ENCODE data around the gene STARD4. TPM values are rescaled to one million over a fixed set of nuclear protein-coding genes. Genes with fewer than 3 reads are reported as not detected.
A peak's percentile ranks its signal among the peaks of the same experiment; 100 is the strongest.

Gene STARD4
- polyA plus RNA-seq, 1 of the 3 experiments (the other 2 are of a cell fraction): 10.0 TPM

GRCh38 chr5:111530298-111530740 lies 18.0 kb upstream of the STARD4 start:
- Histone ChIP-seq H3K9me3 (no peaks in the 10 kb centered on the region), H3K27ac (ENCODE audit: low read depth in 2 of 2, low read length in 1 of 2) (peak overlapping the region in 1 of 2 experiments; percentile 27; a peak in 1 of 4 replicates), H3K4me3 (ENCODE audit: low read depth in 2 of 2, low read length in 1 of 2) (no peak overlapping the region), H3K79me2 (ENCODE audit: insufficient read depth) (no peaks in the 10 kb centered on the region), H3K36me3 (replicated peaks in 1 of 2; ENCODE audit: control insufficient read depth in 1 of 2, insufficient read depth in 2 of 2, low read length in 1 of 2) (no peaks in the 10 kb centered on the region), H3F3A (replicated peaks; ENCODE audit: insufficient read depth) (no peaks in the 10 kb centered on the region), H2AFZ (ENCODE audit: low read depth) (peak overlapping the region; percentile 77; the same call in 1 of the 2 replicates), H3K4me2 (no peak overlapping the region), H4K20me1 (ENCODE audit: insufficient read depth) (no peaks in the 10 kb centered on the region), H3K4me1 (ENCODE audit: control insufficient read depth in 1 of 2, insufficient read depth in 2 of 2, low read depth in 1 of 2, low read length in 1 of 2) (peaks cover 0 to 4% of the 10 kb centered on the region in 2 experiments; a peak in 3 of 4 replicates), H3K9me2 (no peaks in the 10 kb centered on the region), H3K27me3 (ENCODE audit: insufficient read depth) (no peaks in the 10 kb centered on the region), H3K9ac (no peak overlapping the region)
- ChIA-PET POLR2A (no interaction called here), CTCF (interaction anchor here (0.6 kb wide), 1 partner anchor 33 kb away, joined by 3 read pairs; no protein-coding TSS in a partner anchor)
- TF ChIP-seq RFX5 (IDR thresholded peaks at IDR 0.05; ENCODE audit: low read length): no peak
- no peak for TF ChIP-seq NRF1 (IDR thresholded peaks at IDR 0.05; ENCODE audit: low read depth, low read length)
- TF ChIP-seq RAD21 (IDR thresholded peaks at IDR 0.05; ENCODE audit: low read length): no peak
- TF ChIP-seq GATA2 (CRISPR knock-in tag; IDR thresholded peaks at IDR 0.05): no peak
- no peak for TF ChIP-seq RXRA (IDR thresholded peaks at IDR 0.05; ENCODE audit: borderline replicate concordance, low read depth)
- no peak for TF ChIP-seq NFIC (IDR thresholded peaks at IDR 0.05; ENCODE audit: borderline replicate concordance)
- no peak for TF ChIP-seq GABPA (IDR thresholded peaks at IDR 0.05; ENCODE audit: low read depth)
- no peak for TF ChIP-seq FOSL2 (IDR thresholded peaks at IDR 0.05; ENCODE audit: borderline replicate concordance, low read depth)
- TF ChIP-seq FOXJ3 (CRISPR knock-in tag; IDR thresholded peaks at IDR 0.05): no peak
- no peak for TF ChIP-seq RCOR1 (IDR thresholded peaks at IDR 0.05; ENCODE audit: low read length)
- no peak for TF ChIP-seq MAX (IDR thresholded peaks at IDR 0.05; ENCODE audit: low read depth)
- TF ChIP-seq YY1 (IDR thresholded peaks at IDR 0.05; ENCODE audit: low read depth): no peak
- no peak for DNase-seq
- 74% methylated on average over 10 of the region's 10 CpGs for WGBS (ENCODE audit: low lambda C conversion rate)

- Histone ChIP-seq H3K4me3 (ENCODE audit: low read depth in 2 of 2, low read length in 1 of 2) (no peak overlapping the region; a peak in 1 of 4 replicates), H3K4me2 (no peak overlapping the region), H4K20me1 (ENCODE audit: insufficient read depth) (no peaks in the 10 kb centered on the region), H3K79me2 (ENCODE audit: insufficient read depth) (no peaks in the 10 kb centered on the region), H3K4me1 (ENCODE audit: control insufficient read depth in 1 of 2, insufficient read depth in 2 of 2, low read depth in 1 of 2, low read length in 1 of 2) (peaks cover 0 to 4% of the 10 kb centered on the region in 2 experiments; a peak in 2 of 4 replicates), H3K27ac (ENCODE audit: low read depth in 2 of 2, low read length in 1 of 2) (no peak overlapping the region), H3K9me3 (no peaks in the 10 kb centered on the region), H3K9me2 (no peaks in the 10 kb centered on the region), H3K9ac (no peak overlapping the region), H3K27me3 (ENCODE audit: insufficient read depth) (no peaks in the 10 kb centered on the region), H3K36me3 (replicated peaks in 1 of 2; ENCODE audit: control insufficient read depth in 1 of 2, insufficient read depth in 2 of 2, low read length in 1 of 2) (no peaks in the 10 kb centered on the region), H3F3A (replicated peaks; ENCODE audit: insufficient read depth) (no peaks in the 10 kb centered on the region), H2AFZ (ENCODE audit: low read depth) (no peak overlapping the region)
- CTCF ChIA-PET: no interaction called here
- no peak for DNase-seq
- WGBS (ENCODE audit: low lambda C conversion rate): 85% methylated on average over 3 of the region's 3 CpGs
- TF ChIP-seq NFIC (IDR thresholded peaks at IDR 0.05; ENCODE audit: borderline replicate concordance) (no peak), EZH2phosphoT487 (IDR thresholded peaks at IDR 0.05; ENCODE audit: borderline replicate concordance, low read depth) (no peak), RFX5 (IDR thresholded peaks at IDR 0.05; ENCODE audit: low read length) (no peak), MEF2A (IDR thresholded peaks at IDR 0.05; ENCODE audit: borderline replicate concordance, low read depth) (no peak)
- POLR2A ChIA-PET: no interaction called here
These were observed 15.7 kb upstream of the STARD4 start for GRCh38 chr5:111528056-111528455.

All from SK-N-SH (cell line).